ENCODE measurements around the gene CACNA1C. TPM values are rescaled to one million over a fixed set of nuclear protein-coding genes. Genes with fewer than 3 reads are reported as not detected.

CACNA1C gene
- total and polyA plus RNA-seq, 8 donors = 0.31 to 55.8 (median 7.2) TPM

DNA sequence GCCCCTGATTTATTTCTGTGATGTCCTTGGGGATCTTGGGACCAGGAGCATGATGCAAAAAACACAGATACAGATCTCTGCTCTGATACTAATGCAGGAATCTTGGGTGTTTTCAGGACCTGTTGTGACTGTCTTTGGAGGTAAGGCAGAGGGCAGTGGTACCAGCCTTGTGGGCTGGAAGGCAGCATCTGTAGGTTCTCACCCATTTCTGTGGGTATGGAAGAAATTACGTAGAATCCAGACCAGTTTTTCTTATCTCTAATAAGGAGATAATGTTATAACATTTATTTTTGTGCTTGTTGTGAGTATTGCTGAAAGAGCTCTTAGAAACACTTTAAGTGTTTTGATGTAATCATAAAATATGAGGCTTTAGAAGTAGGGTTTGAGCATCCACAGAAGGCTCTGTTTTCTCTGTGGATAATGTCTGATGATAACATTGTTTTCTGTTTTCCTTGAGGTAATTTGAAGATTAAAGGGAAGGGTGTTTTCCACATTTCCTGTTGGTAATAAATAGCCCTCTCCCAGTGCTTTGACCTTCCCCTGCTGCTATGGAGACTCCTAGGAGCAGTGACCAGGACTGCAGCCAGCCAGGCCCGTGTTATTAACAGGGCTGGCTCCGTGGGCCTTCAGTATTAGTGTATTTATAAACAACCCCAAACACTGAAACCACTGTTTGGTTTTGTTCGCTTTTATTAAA is 39.1 kb upstream of the CACNA1C start:
- H3K9me3 ChIP-seq = no peaks in the 10 kb centered on the region
- intact Hi-C loops (cut with DNase I; ENCODE audit: low total_unique reads) = no loop called here
- no peaks in the 10 kb centered on the region for H3K36me3 ChIP-seq
- H3K4me1 ChIP-seq = peaks cover 6 to 52% (median 23%) of the 10 kb centered on the region in 4 donors
- no peaks in the 10 kb centered on the region for H3K27me3 ChIP-seq
- H3K27ac ChIP-seq = peak overlapping the region; percentile 17 to 79 (median 64)
- DNase-seq = peak; percentile 29 to 73
- WGBS, 5 donors = 25 to 42% (median 32%) methylated on average over 4 of the region's 4 CpGs
- TF ChIP-seq POLR2AphosphoS5 (IDR thresholded peaks at IDR 0.05) (peak in 1 of 3 donors; percentile 7), POLR2A (IDR thresholded peaks at IDR 0.05) (no peak), EP300 (IDR thresholded peaks at IDR 0.05) (no peak)
- no peak overlapping the region for H3K4me3 ChIP-seq

DNA sequence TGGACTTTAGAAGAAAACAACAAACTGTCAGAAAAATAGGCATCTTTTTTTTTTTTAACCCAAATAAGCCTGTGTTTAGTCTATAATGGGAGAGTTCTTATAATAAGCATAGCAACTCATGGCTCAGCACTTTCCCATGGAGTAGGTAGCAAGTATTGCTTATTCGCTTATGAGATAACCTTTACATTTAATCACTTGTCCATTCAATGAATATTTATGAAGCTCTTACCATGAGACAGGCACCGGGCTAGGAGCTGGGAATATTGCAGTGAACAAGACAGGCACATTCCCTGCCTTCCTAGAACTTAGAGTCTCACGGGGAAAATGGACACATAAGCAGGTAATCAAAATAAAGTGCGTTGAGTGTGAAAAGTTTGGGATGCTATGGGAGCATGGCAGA is 38.6 kb upstream of the CACNA1C start:
- no peaks in the 10 kb centered on the region for H3K27me3 ChIP-seq
- TF ChIP-seq CTCF (IDR thresholded peaks at IDR 0.05) = no peak
- TF ChIP-seq POLR2AphosphoS5 (IDR thresholded peaks at IDR 0.05) = no peak
- no peaks in the 10 kb centered on the region for H3K9me3 ChIP-seq
- H3K4me1 ChIP-seq = peaks cover 6 to 47% (median 23%) of the 10 kb centered on the region in 4 donors
- no peak for DNase-seq
- 70 to 78% (median 74%) methylated on average over 4 of the region's 4 CpGs for WGBS, 5 donors
- no peak overlapping the region for H3K4me3 ChIP-seq
- no peaks in the 10 kb centered on the region for H3K36me3 ChIP-seq
- peak overlapping the region in 4 of 5 donors; percentile 17 to 79 (median 68) for H3K27ac ChIP-seq
- intact Hi-C loops (cut with DNase I; ENCODE audit: low total_unique reads) = no loop called here

DNA sequence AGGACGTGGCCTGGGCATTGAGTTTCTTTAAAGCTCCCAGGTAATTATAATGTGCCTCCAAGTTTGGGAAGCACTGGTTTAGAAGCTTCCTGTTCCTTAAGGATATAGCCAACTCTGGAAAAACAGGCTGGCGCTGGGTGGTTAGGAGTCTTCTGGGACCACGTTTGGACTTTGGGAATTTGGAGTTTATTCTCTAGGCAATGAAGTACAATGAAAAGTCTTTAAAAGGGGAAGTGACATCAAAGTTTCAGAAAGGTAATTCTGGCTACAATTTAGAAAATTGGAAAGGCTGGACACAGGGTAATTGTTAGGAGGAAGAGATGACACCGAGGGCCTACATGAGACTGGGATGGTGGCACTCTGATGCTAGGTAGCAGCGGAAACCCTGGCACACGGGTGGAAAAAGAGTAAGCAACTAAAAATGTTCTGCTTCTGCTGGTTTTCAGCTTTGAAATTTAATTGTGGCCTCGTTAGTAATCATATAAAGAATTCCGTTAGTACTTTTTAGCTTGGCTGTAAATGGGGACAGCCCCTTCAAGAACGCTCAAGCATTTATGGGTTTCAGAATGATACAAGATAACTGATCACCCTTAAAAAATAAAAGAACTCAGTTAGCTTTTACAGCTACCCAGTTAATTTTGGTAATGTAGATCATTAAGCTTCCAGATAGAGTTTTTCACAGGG is 35.8 kb upstream of the CACNA1C start:
- TF ChIP-seq POLR2AphosphoS5 (IDR thresholded peaks at IDR 0.05) = no peak
- TF ChIP-seq POLR2A (IDR thresholded peaks at IDR 0.05) = no peak
- DNase-seq = no peak
- no peak overlapping the region for H3K27ac ChIP-seq
- no peaks in the 10 kb centered on the region for H3K27me3 ChIP-seq
- no peaks in the 10 kb centered on the region for H3K36me3 ChIP-seq
- intact Hi-C loops (cut with DNase I; ENCODE audit: low total_unique reads) = no loop called here
- WGBS, 5 donors = 81 to 88% (median 85%) methylated on average over 9 of the region's 9 CpGs
- H3K9me3 ChIP-seq = no peaks in the 10 kb centered on the region
- peaks cover 6 to 39% (median 19%) of the 10 kb centered on the region in 4 donors for H3K4me1 ChIP-seq
- H3K4me3 ChIP-seq = no peak overlapping the region

DNA sequence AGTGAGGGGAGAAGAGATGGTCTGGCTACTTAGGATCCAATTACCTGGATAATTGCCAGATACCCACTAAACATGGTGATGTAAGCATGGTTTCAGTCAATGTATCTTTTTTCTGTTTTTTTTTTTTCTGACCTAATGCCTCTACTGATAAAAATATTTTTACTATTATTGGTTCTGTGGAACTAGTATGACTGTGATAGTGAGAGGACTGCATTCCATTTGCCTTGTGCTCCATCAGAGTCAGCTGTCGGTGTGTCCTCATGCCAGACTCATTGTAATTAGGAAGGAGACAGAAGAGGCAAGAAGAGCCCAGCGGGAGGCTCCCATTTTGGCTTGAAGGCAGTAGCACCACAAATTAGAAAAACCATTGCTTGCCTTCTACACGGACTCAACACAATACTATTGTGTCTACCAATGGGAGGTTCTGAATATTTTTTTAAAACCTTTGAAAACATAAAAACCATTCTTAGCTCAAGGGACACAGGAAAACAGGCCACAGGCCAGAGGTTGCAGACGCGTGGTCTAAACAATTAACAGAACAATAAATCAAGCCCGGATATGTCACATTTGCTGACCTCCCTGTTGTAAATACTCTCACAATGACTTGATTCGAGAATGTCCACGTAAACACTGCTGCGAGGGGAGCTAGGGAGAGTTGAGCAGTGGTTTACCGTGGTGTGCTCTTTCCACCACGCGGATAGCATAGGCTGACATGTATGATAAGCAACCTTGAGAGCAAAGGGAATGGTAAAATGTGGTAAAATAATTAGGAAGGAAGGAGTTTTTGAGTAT is 35.0 kb upstream of the CACNA1C start:
- DNase-seq = peak in 1 of 2 donors; percentile 15
- WGBS, 5 donors = 50 to 59% (median 52%) methylated on average over 12 of the region's 12 CpGs
- H3K36me3 ChIP-seq = no peaks in the 10 kb centered on the region
- no peaks in the 10 kb centered on the region for H3K27me3 ChIP-seq
- TF ChIP-seq CTCF (IDR thresholded peaks at IDR 0.05) (no peak), EP300 (IDR thresholded peaks at IDR 0.05) (no peak), POLR2AphosphoS5 (IDR thresholded peaks at IDR 0.05) (no peak), POLR2A (IDR thresholded peaks at IDR 0.05) (no peak)
- peak overlapping the region in 1 of 5 donors; percentile 17 for H3K27ac ChIP-seq
- intact Hi-C loops (cut with DNase I; ENCODE audit: low total_unique reads) = no loop called here
- no peak overlapping the region for H3K4me3 ChIP-seq
- peaks cover 6 to 32% (median 15%) of the 10 kb centered on the region in 4 donors for H3K4me1 ChIP-seq
- H3K9me3 ChIP-seq = no peaks in the 10 kb centered on the region

DNA sequence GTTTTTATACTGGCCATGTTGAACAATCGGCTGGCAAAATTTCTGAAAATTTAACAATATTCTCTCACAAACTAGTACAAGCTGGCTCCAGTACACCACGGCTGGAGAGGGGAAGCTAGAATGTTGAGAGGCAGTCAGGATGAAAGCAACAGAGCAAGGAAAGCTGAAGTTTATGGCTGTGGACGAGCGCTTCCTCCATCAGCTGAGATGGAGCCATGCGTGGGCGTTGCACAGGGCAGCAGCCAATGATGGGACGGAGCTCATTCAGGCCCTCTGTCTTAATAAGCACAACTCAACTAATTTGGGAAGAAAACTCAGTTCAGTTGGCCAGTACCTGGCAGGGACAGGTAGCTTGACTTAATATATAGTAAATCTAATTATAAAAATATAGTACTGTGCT is 34.4 kb upstream of the CACNA1C start:
- intact Hi-C loops (cut with DNase I; ENCODE audit: low total_unique reads) = no loop called here
- TF ChIP-seq POLR2AphosphoS5 (IDR thresholded peaks at IDR 0.05) = no peak
- WGBS, 5 donors = 82 to 92% (median 87%) methylated on average over 7 of the region's 7 CpGs
- no peaks in the 10 kb centered on the region for H3K27me3 ChIP-seq
- H3K9me3 ChIP-seq = no peaks in the 10 kb centered on the region
- H3K36me3 ChIP-seq = no peaks in the 10 kb centered on the region
- no peak overlapping the region for H3K4me3 ChIP-seq
- DNase-seq = peak in 1 of 2 donors; percentile 28
- peaks cover 2 to 25% (median 12%) of the 10 kb centered on the region in 4 donors for H3K4me1 ChIP-seq
- H3K27ac ChIP-seq = no peak overlapping the region
